AG04449 (cell line): Measurements from ENCODE around the gene TSC22D4.

Experiments used
- CTCF ChIA-PET: fragments of 350-600 bp; formaldehyde crosslinking; extraction: SDS; loops from one replicate; lab custom pipeline; 2021; ENCODE audit warnings: antibody characterized with exemption; lab: Yijun Ruan, JAX
- POLR2A ChIA-PET: fragments of 400-600, 350-600 bp; formaldehyde crosslinking; extraction: SDS; loops from one replicate; lab custom pipeline; 2020; ENCODE audit warnings: antibody characterized with exemption, inconsistent platforms; lab: Yijun Ruan, JAX
- DNase-seq: peaks from one replicate; pipeline ENCODE4 v3.0.0-alpha.2; 2010; ENCODE audit warnings: low read depth, low spot score
- H3K4me3 ChIP-seq: 2 replicates; pipeline ENCODE4 v1.5.1; 2011; ENCODE audit warnings: low read depth, mild to moderate bottlenecking, control low read depth, low read length
- CTCF ChIP-seq: IDR thresholded peaks from one replicate; pipeline ENCODE4 v1.5.1; 2011; ENCODE audit warnings: mild to moderate bottlenecking, moderate library complexity, low read length, control low read depth, inconsistent platforms; ENCODE audit not compliant: insufficient read depth; ENCODE audit errors: missing control alignments

TSC22D4 gene

GRCh38 chr7:100428967-100429636, 49.9 kb downstream of the TSC22D4 start:
- no peak for TF ChIP-seq CTCF
- peak; percentile 98 for DNase-seq
- ChIA-PET CTCF (interaction anchor here (1.1 to 2.8 kb wide), 2 partner anchors 22 kb away, joined by 3 to 9 read pairs; no protein-coding TSS in a partner anchor), POLR2A (interaction anchor here (0.5 to 2.9 kb wide), 16 partner anchors 11 to 907 kb away, joined by 3 to 19 read pairs (median 4); partner anchors contain the start of genes AGFG2, FBXO24, LRCH4 and MOSPD3)
- peak overlapping the region; percentile 92 for H3K4me3 ChIP-seq

DNA sequence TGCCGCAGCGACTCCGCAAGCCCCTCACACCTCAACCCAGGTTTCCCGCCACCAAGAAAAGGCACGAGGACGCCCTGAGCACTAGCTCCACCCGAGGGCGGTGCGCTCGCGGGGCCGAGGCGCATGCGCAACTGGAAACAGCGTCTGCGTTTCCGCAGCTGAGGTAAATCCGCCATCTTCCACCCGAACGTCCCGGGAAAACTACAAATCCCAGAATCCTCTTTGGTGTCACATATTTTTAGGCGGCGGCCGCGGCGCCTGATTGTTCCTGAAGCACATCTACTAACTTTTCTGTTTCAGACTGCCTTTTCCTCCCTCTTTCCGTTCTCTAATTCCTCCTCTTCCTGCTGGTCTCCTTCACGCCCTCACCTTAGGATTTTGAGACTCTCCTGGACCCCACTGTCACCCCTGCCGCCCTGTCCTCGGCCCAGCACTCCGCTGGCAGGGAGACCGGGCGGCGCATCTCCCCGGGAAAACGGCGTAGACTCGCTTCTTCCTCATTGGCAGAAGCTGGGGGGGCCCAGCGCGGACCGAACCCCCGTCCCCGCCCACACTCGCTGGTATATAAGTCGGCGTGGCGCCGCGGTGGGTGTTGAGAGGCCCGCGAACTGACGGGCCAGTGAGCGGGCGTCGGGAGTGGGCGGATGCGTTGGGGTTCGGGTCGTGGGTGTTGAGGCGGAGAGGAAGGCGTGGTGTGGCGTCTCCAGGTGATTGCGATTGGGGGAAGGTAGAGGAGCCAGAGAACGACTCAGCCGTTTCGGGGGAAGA, 50.6 kb downstream of the TSC22D4 start, which contains the start of gene ZCWPW1:
ZCWPW1 (minus strand) TSS at position 505 of the 768 bp plus-strand sequence. CDS start 8,054 bp downstream, outside the sequence.
- DNase-seq = peak; percentile 81
- H3K4me3 ChIP-seq = peak within 1 kb of the TSS; percentile 92
- POLR2A ChIA-PET = interaction anchor here (0.5 to 2.9 kb wide), 15 partner anchors 11 to 461 kb away, joined by 3 to 19 read pairs (median 4); partner anchors contain the start of genes AGFG2, FBXO24, LRCH4 and MOSPD3
- CTCF ChIA-PET = interaction anchor here (1.1 to 2.8 kb wide), 2 partner anchors 21 to 23 kb away, joined by 3 to 9 read pairs; no protein-coding TSS in a partner anchor
- no peak for TF ChIP-seq CTCF

- no peak for DNase-seq
- H3K4me3 ChIP-seq = peak overlapping the region; percentile 80
- TF ChIP-seq CTCF = no peak
- ChIA-PET CTCF (interaction anchor here (1.1 to 2.8 kb wide), 2 partner anchors 20 to 23 kb away, joined by 3 to 9 read pairs; no protein-coding TSS in a partner anchor), POLR2A (interaction anchor here (0.7 to 2.9 kb wide), 6 partner anchors 12 to 462 kb away, joined by 3 to 19 read pairs (median 4); partner anchors contain the start of genes AGFG2 and UFSP1)
Observed at GRCh38 chr7:100427762-100428198, 51.2 kb downstream of the TSC22D4 start.

- no peak for DNase-seq
- H3K4me3 ChIP-seq = no peak overlapping the region
- ChIA-PET POLR2A (no interaction called here), CTCF (no interaction called here)
- TF ChIP-seq CTCF = no peak
Observed at GRCh38 chr7:100426516-100426915, 52.5 kb downstream of the TSC22D4 start.

- H3K4me3 ChIP-seq = no peak overlapping the region
- no peak for DNase-seq
- ChIA-PET POLR2A (no interaction called here), CTCF (interaction anchor here (1.8 kb wide), 1 partner anchor 18 kb away, joined by 10 read pairs; no protein-coding TSS in a partner anchor)
- TF ChIP-seq CTCF = no peak
Observed at GRCh38 chr7:100425347-100425746, 53.7 kb downstream of the TSC22D4 start.
